ENCODE data around the gene FMO3.

- TF ChIP-seq CTCF (IDR thresholded peaks at IDR 0.05; ENCODE audit: insufficient read depth, low read length, poor library complexity, severe bottlenecking) (no peak), EZH2phosphoT487 (conservative IDR thresholded peaks at IDR 0.05; ENCODE audit: low read length) (no peak)
Observed at GRCh38 chr1:171166361-171166760, 75.7 kb downstream of the FMO3 start.
